ENCODE measurements around the gene VWC2. TPM values are rescaled to one million over a fixed set of nuclear protein-coding genes. Genes with fewer than 3 reads are reported as not detected.

Gene VWC2
- total and polyA plus RNA-seq, 2 of the 13 experiments (the other 11 are each of a cell fraction or from before 2014, with no cell fraction given), result not detected

DNA sequence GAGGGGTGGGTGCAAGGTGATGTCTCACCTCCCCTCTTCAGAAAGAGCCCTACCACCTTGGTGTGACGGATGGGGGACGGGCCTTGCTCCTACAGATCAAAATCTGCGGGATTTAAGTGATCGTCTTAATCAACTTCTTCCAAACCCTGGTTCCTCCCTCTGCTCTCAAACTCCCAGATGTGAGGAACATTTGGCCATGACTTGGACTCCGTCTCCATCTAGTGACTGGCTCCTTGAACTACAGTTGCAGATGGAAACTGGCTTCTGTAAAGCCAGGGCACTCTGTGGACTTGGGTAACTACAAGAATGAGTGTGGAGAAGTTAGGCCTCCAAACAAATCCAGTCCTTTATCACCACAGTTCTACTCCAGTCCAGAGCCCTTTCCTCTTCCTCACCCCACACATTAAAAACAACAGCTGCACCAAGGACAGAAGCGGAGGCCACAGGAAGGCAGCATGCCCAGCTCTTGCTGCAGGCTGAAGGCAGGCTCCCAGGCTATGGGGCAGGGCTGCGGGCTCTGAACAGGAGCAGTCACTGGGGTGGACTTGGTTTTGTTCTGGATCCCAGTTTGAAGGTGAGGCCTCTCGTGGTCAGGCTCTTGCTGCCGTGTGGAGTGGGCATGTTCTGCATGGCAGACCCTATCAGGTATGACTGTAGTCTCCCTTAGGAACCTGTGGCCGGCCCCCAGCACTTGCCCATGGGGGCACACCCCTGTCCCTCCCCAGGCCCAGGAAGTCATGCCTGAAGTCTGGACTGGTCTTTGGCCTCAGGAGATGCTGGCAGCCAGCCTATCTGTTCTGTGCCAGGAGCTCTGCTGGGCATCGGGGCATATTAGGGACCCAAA, 79.4 kb downstream of the VWC2 start (continued):
- TF ChIP-seq FLYWCH1 (CRISPR knock-in tag; IDR thresholded peaks at IDR 0.05) (no peak), RAD21 (CRISPR knock-in tag; IDR thresholded peaks at IDR 0.05) (peak; percentile 55), KLF13 (CRISPR knock-in tag; IDR thresholded peaks at IDR 0.05) (no peak), HDAC2 (CRISPR knock-in tag; IDR thresholded peaks at IDR 0.05) (no peak), FOXP1 (IDR thresholded peaks at IDR 0.05) (no peak), FOXP1 (CRISPR knock-in tag; IDR thresholded peaks at IDR 0.05) (no peak), FOXC1 (CRISPR knock-in tag; IDR thresholded peaks at IDR 0.05; ENCODE audit: borderline replicate concordance) (no peak)
- TF ChIP-seq, protein P1, sequence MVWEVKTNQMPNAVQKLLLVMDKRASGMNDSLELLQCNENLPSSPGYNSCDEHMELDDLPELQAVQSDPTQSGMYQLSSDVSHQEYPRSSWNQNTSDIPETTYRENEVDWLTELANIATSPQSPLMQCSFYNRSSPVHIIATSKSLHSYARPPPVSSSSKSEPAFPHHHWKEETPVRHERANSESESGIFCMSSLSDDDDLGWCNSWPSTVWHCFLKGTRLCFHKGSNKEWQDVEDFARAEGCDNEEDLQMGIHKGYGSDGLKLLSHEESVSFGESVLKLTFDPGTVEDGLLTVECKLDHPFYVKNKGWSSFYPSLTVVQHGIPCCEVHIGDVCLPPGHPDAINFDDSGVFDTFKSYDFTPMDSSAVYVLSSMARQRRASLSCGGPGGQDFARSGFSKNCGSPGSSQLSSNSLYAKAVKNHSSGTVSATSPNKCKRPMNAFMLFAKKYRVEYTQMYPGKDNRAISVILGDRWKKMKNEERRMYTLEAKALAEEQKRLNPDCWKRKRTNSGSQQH (CRISPR knock-in tag; IDR thresholded peaks at IDR 0.05; ENCODE audit: low read depth), result no peak
- TF ChIP-seq, protein P2, sequence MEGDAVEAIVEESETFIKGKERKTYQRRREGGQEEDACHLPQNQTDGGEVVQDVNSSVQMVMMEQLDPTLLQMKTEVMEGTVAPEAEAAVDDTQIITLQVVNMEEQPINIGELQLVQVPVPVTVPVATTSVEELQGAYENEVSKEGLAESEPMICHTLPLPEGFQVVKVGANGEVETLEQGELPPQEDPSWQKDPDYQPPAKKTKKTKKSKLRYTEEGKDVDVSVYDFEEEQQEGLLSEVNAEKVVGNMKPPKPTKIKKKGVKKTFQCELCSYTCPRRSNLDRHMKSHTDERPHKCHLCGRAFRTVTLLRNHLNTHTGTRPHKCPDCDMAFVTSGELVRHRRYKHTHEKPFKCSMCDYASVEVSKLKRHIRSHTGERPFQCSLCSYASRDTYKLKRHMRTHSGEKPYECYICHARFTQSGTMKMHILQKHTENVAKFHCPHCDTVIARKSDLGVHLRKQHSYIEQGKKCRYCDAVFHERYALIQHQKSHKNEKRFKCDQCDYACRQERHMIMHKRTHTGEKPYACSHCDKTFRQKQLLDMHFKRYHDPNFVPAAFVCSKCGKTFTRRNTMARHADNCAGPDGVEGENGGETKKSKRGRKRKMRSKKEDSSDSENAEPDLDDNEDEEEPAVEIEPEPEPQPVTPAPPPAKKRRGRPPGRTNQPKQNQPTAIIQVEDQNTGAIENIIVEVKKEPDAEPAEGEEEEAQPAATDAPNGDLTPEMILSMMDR (CRISPR knock-in tag; IDR thresholded peaks at IDR 0.05), result peak; percentile 87
- TF ChIP-seq, protein P3, sequence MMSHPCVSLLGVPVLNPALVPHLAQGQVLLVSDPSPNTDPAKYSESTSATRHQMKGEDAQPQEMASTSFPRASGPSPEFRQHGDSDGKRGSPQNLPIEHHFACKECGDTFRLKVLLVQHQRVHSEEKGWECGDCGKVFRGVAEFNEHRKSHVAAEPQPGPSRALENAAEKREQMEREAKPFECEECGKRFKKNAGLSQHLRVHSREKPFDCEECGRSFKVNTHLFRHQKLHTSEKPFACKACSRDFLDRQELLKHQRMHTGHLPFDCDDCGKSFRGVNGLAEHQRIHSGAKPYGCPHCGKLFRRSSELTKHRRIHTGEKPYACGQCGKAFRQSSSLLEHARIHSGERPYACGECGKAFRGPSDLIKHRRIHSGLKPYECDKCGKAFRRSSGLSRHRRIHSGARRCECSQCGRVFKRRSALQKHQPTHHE (CRISPR knock-in tag; IDR thresholded peaks at IDR 0.05; ENCODE audit: borderline replicate concordance), result no peak
- TF ChIP-seq, protein P4, sequence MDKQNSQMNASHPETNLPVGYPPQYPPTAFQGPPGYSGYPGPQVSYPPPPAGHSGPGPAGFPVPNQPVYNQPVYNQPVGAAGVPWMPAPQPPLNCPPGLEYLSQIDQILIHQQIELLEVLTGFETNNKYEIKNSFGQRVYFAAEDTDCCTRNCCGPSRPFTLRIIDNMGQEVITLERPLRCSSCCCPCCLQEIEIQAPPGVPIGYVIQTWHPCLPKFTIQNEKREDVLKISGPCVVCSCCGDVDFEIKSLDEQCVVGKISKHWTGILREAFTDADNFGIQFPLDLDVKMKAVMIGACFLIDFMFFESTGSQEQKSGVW (CRISPR knock-in tag; IDR thresholded peaks at IDR 0.05; ENCODE audit: borderline replicate concordance), result no peak
- TF ChIP-seq, protein P5, sequence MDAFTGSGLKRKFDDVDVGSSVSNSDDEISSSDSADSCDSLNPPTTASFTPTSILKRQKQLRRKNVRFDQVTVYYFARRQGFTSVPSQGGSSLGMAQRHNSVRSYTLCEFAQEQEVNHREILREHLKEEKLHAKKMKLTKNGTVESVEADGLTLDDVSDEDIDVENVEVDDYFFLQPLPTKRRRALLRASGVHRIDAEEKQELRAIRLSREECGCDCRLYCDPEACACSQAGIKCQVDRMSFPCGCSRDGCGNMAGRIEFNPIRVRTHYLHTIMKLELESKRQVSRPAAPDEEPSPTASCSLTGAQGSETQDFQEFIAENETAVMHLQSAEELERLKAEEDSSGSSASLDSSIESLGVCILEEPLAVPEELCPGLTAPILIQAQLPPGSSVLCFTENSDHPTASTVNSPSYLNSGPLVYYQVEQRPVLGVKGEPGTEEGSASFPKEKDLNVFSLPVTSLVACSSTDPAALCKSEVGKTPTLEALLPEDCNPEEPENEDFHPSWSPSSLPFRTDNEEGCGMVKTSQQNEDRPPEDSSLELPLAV (CRISPR knock-in tag; conservative IDR thresholded peaks at IDR 0.05; ENCODE audit: low read depth), result no peak
- TF ChIP-seq, protein P6, sequence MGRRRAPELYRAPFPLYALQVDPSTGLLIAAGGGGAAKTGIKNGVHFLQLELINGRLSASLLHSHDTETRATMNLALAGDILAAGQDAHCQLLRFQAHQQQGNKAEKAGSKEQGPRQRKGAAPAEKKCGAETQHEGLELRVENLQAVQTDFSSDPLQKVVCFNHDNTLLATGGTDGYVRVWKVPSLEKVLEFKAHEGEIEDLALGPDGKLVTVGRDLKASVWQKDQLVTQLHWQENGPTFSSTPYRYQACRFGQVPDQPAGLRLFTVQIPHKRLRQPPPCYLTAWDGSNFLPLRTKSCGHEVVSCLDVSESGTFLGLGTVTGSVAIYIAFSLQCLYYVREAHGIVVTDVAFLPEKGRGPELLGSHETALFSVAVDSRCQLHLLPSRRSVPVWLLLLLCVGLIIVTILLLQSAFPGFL (CRISPR knock-in tag; IDR thresholded peaks at IDR 0.05), result no peak
- TF ChIP-seq, protein P7, sequence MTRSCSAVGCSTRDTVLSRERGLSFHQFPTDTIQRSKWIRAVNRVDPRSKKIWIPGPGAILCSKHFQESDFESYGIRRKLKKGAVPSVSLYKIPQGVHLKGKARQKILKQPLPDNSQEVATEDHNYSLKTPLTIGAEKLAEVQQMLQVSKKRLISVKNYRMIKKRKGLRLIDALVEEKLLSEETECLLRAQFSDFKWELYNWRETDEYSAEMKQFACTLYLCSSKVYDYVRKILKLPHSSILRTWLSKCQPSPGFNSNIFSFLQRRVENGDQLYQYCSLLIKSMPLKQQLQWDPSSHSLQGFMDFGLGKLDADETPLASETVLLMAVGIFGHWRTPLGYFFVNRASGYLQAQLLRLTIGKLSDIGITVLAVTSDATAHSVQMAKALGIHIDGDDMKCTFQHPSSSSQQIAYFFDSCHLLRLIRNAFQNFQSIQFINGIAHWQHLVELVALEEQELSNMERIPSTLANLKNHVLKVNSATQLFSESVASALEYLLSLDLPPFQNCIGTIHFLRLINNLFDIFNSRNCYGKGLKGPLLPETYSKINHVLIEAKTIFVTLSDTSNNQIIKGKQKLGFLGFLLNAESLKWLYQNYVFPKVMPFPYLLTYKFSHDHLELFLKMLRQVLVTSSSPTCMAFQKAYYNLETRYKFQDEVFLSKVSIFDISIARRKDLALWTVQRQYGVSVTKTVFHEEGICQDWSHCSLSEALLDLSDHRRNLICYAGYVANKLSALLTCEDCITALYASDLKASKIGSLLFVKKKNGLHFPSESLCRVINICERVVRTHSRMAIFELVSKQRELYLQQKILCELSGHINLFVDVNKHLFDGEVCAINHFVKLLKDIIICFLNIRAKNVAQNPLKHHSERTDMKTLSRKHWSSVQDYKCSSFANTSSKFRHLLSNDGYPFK (CRISPR knock-in tag; IDR thresholded peaks at IDR 0.05; ENCODE audit: borderline replicate concordance), result no peak

All from HepG2 (cell line).